Body of pancreas (tissue), 4 donors: ENCODE data around the gene PRIMA1. TPM values are rescaled to one million over a fixed set of nuclear protein-coding genes. Genes with fewer than 3 reads are reported as not detected.

Source experiments
- ATAC-seq: fragments of 150-250 bp; one replicate; pipeline ENCODE4 v1.9.1; 2016
- DNase-seq, 4 donors: peaks; one replicate each; pipeline ENCODE4 v3.0.0-alpha.2; 2019
- H3K27ac ChIP-seq, 4 donors: fragments of 200-600 bp; sonication (generic); 1 replicate in 3 of 4; 2 replicates in 1 of 4; pipeline versions ENCODE4 v1.5.1 to v1.6.1; 2016 to 2019; ENCODE audit warnings: mild to moderate bottlenecking in 1 of 4, mixed read lengths in 1 of 4, moderate library complexity in 1 of 4
- H3K27me3 ChIP-seq, 2 donors: fragments of 200-600 bp; sonication (generic); one replicate each; pipeline ENCODE4 v1.6.0; 2016; ENCODE audit warnings: mild to moderate bottlenecking in 1 of 2
- H3K36me3 ChIP-seq, 2 donors: fragments of 200-600 bp; sonication (generic); replicated peaks in 1 of 2; 2 replicates each; pipeline ENCODE4 v1.5.1; 2016; ENCODE audit warnings: low read depth in 2 of 2; ENCODE audit not compliant: insufficient read depth in 1 of 2
- H3K4me1 ChIP-seq: fragments of 200-600 bp; sonication (generic); one replicate; pipeline ENCODE4 v1.6.0; 2016
- H3K4me3 ChIP-seq, 2 donors: fragments of 200-600 bp; sonication (generic); 1 replicate in 1 of 2; 2 replicates in 1 of 2; pipeline ENCODE4 v1.5.1; 2016 to 2019
- H3K9me3 ChIP-seq, 3 donors: fragments of 200-600 bp; sonication (generic); 1 replicate in 2 of 3; 2 replicates in 1 of 3; pipeline ENCODE4 v1.5.1; 2016
- POLR2A ChIP-seq, 3 donors: fragments of 450-650 bp; IDR thresholded peaks; one replicate each; pipeline ENCODE4 v1.6.1; 2016; ENCODE audit warnings: antibody characterized with exemption in 3 of 3, mild to moderate bottlenecking in 2 of 3
- whole genome bisulfite sequencing, 2 donors: methylation state at CpG; one replicate each; pipeline ENCODE4 v1.1.5; 2017; 5-methylcytosine and 5-hydroxymethylcytosine counted together
- intact Hi-C: fragments of 100-400 bp; cut with DNase I; formaldehyde crosslinking; loops from one replicate; pipeline ENCODE4 v1.15.1; 2023
- total RNA-seq, 2 donors: library from RNA; depleted of rRNA; stranded (reverse); fragments of >200 nt; gene quantifications; one replicate each; pipeline ENCODE4 v1.1.0, GENCODE V29; 2016
- TF ChIP-seq, protein P1 (sequence below), 7 experiments: fragments of 450-650 bp in 4 of 7; fragments of 200-600 bp in 3 of 7; sonication (generic) in 3 of 7; IDR thresholded peaks; one replicate each; pipeline ENCODE4 v1.5.1; 2016 to 2019; ENCODE audit warnings: antibody characterized with exemption in 7 of 7

The PRIMA1 gene
- total RNA-seq, 2 donors from 2014 or later, result 0.26 to 0.33 TPM

DNA sequence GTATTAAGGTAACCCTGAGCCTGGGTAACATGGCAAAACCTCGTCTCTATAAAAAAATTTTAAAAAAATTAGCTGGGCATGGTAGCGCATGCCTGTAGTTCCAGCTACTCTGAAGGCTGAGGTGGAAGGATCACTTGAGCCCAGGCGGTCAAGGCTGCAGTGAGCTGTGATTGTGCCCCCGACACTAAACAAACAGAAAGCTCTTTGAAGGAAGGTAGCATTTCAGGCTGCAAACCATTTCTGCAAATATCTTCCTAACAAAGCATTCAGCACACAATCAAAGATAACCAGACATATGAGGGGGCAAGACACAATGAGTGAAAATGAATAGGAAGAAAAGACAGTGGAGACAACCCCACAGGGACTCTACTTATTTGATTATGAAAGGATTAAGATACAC is 118.7 kb downstream of the PRIMA1 start:
- Histone ChIP-seq H3K27ac (no peak overlapping the region), H3K4me3 (no peak overlapping the region), H3K4me1 (no peaks in the 10 kb centered on the region), H3K36me3 (no peaks in the 10 kb centered on the region), H3K27me3 (no peaks in the 10 kb centered on the region), H3K9me3 (peaks cover 0 to 14% (median 0%) of the 10 kb centered on the region in 3 donors)
- ATAC-seq (no peak), DNase-seq (no peak)
- intact Hi-C loops, result no loop called here
- WGBS, 2 donors, result 67 to 82% methylated on average over 4 of the region's 4 CpGs
- TF ChIP-seq POLR2A (IDR thresholded peaks at IDR 0.05), result no peak
- TF ChIP-seq, protein P1, sequence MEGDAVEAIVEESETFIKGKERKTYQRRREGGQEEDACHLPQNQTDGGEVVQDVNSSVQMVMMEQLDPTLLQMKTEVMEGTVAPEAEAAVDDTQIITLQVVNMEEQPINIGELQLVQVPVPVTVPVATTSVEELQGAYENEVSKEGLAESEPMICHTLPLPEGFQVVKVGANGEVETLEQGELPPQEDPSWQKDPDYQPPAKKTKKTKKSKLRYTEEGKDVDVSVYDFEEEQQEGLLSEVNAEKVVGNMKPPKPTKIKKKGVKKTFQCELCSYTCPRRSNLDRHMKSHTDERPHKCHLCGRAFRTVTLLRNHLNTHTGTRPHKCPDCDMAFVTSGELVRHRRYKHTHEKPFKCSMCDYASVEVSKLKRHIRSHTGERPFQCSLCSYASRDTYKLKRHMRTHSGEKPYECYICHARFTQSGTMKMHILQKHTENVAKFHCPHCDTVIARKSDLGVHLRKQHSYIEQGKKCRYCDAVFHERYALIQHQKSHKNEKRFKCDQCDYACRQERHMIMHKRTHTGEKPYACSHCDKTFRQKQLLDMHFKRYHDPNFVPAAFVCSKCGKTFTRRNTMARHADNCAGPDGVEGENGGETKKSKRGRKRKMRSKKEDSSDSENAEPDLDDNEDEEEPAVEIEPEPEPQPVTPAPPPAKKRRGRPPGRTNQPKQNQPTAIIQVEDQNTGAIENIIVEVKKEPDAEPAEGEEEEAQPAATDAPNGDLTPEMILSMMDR (IDR thresholded peaks at IDR 0.05), result no peak

Other genes with a start within 250 kb of the PRIMA1 start
- gene FAM181A, start 138.9 kb upstream of the PRIMA1 start, total RNA-seq, result not detected
- gene ASB2, start 188.1 kb upstream of the PRIMA1 start, total RNA-seq, result 1 to 10 TPM in 1 of 2 donors, under 1 TPM in 1; 0.33 to 7.0 TPM
- gene CCDC197, start 208.8 kb upstream of the PRIMA1 start, total RNA-seq, result not detected
- gene OTUB2, start 237.9 kb upstream of the PRIMA1 start, total RNA-seq, result 1 to 10 TPM in 1 of 2 donors, under 1 TPM in 1; 0.33 to 1.8 TPM